Activated CD4-positive, alpha-beta T cell treated with anti-CD3 and anti-CD28 coated beads, Interleukin-2, Interleukin-6, amounts not matched to agents 100 ng/mL and 50 ng/mL, durations not matched to agents 16 hours and 8 hours (primary cell): ENCODE data around the gene B4GALNT3.
A peak's percentile ranks its signal among the peaks of the same experiment; 100 is the strongest.
"Not testable (repeated sequence)": the region's sequence is repeated elsewhere in the genome, so short reads cannot be mapped to it uniquely, and the experiment has no call there.

ENCODE experiments used
- DNase-seq: peaks from one replicate; pipeline ENCODE4 v3.0.0-alpha.2; 2020

The B4GALNT3 gene

DNA sequence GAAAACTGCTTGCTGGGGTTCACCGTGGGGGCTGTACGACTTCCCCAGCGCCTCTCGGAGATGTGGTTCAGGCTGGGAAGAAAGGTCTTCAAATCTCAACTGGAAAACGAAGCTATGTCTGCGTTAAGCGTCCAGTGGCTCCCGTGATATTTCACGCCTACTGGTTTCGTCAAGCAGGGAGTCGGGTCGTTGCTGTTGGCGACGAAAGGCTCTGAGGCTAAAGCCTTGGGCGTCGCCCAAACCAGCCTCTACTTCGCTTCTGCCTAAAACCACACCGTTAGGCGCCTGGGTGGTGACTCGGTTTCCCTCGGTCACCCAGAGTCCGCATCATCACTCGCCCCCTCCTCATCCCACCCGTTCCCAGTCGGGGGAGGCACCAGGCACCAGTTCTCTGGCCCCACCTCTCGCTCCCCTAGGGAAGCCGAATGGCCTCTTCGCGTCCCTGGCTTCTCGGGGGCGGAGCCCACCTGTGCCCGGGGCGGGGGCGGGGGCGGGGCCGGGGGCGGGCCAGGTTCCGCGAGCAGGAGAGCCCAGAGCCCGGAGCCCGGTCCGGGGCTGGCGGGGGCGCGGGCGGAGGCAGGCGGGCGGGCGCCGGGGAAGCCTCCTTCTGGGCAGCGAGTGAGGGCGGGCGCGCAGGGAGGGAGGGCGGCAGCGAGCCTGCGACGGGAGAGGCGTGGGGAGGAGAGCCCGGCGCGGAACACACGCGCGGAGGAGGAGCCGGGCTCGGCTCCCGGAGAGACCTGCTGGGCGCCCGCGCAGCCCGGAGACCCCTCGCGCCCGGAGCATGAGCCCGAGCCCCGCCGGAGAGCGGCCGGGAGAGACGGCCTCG is at the start of gene B4GALNT3:
Gene B4GALNT3, plus strand, starts transcription at position 510 of the 829 bp plus-strand sequence. CDS start 438 bp downstream, outside the sequence.
- peak; percentile 23 for DNase-seq

DNA sequence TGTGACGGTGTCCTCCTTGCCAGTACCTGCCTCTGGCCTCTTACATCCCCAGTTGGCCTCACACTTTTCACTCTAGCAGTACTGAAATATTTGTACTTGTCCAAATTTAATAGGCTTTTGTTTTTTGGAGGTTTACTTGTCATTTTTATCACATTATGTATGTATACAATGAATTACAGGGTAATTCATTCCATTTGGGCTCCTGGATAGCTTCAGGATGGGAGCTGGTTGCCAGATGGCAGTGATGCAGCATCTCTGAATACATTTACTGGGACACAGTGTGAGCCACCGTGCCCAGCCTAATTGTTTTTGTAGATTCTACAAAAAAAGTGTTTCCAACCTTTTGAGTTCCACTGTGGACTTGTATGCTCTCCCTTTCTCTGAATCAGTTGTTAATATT is 44.9 kb upstream of the B4GALNT3 start:
- no peak for DNase-seq

DNA sequence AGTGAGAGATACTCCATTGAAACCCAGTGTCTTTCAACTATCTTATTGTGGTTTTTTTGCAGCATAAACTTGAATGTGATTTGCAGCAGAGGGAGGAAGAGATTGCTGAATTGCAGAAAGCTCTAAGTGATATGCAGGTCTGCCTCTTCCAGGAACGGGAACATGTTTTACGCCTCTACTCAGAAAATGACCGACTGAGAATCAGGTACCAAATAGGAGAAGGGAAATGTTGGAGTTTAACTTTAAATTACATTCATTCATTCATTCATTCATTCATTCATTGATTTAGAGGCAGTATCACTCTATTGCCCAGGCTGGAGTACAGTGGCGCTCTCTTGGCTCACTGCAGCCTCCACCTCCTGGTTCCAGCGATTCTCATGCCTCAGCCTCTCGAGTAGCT is 41.3 kb upstream of the B4GALNT3 start:
- no peak for DNase-seq

DNA sequence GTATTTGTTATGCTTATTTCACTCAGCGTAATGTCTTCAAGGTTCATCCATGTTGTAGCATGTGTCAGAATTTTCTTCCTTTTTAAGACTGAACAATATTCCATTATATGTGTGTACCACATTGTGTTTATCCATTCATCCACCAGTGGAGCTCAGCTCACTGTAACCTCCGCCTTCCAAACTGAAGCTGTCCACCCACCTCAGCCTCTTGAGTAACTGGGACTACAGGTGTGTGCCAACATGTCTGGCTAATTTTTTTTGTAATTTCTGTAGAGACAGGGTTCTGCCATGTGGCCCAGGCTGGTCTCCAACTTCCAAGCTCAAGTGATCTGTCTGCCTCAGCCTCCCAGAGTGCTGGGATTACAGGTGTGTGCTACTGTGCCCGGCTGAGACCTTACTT is 37.2 kb upstream of the B4GALNT3 start:
- DNase-seq = no peak

DNA sequence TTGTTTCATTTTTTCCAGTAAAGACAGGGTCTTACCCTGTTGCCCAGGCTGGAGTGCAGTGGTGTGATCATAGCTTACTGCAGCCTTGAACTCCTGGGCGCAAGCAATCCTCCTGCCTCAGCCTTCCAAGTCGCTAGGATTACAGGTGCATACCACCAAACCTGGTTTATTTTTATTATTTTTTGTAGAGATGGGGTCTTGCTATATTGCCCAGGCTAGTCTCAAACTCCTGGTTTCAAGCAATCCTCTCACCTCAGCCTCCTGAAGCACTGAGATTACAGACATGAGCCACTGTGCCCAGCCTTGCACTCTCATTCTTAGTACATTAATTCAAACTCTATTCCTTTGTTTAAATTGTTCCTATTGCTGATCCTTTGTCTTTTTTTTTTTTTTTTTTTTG is 24.0 kb upstream of the B4GALNT3 start:
- DNase-seq = not testable (repeated sequence)

DNA sequence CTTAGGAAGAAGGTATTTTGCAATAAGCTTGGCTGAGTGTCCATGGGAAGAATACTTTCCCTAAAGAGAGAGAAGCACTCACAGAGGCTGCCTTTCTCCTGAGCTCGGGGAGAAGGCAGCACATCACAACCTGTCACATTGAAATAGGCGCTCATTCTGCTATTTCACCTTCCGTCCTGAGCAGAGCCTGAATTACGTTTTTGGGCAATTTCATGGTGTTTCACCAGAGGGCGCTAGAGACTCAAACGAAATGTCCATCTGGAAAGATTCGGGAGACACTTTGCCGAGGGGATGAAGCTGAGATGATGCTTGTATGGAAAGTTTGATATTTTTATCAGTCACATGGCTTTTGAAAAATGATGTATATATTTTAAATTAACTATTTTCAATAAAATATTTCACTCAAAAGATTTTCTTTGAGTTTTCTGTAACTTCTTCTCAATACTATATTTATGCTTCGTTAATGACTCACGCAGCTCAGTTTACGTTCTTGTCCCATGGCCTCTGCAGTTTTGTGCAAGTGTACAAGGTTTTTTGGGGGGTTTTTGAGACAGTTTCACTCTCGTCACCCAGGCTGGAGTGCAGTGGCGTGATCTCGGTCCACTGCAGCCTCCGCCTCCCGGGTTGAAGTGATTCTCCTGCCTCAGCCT is 17.4 kb upstream of the B4GALNT3 start:
- DNase-seq = peak; percentile 49

DNA sequence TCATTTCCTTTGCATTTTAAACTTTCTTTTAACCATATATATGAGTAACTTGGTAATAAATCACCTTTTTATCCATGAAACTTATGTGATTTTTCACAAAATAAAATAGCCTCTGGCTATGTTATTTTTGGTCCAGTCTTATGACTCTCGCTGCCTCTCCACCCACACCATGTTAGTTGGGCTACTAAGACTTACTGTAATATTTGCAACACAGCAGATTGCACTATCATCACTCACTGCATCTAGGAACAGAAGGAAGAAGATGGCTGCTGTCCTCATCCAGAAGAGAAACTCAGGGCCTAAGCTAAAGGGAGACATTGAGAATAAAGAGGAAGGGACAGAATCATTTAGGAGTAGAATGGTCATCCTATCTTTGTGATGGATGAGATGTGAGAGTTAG is 12.6 kb upstream of the B4GALNT3 start:
- DNase-seq = no peak

DNA sequence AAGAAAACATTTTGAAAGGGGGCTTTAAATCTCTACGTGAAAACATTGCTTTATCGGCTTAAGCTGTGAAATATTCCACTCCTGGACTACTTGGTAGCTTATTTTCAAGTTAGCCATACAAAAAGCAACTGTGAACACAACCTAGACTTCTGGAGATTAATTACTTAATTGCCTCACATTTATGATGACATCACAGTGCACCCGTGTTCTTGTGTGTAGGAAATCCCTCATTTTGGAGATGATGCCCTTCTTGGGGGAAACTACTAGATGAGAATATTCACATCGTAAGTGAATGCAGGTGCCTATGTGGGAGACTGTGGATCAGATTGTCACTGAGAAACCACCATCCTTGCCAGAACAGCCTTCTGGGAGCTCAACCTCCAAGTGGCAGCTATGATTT is 10.5 kb upstream of the B4GALNT3 start:
- DNase-seq = no peak

DNA sequence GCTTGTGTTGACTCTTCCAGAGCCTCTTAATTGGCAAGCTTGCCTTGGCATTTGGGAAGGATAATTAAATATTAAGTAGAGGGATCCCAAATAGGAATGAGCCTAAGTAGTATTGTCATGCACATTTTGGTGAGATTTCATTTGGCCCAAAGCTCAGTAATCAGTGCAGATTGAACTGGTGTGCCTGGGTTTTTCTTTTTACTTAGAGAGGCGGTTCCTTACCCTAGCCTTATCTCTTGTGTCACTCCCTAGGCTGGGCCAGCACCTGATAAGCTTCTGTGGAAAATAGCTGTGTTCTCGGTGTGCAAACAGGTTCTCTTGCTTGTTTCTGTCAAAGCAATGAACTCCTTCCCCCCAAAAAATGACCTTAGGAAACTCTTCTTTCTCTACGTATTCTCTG is 9.3 kb upstream of the B4GALNT3 start:
- no peak for DNase-seq

DNA sequence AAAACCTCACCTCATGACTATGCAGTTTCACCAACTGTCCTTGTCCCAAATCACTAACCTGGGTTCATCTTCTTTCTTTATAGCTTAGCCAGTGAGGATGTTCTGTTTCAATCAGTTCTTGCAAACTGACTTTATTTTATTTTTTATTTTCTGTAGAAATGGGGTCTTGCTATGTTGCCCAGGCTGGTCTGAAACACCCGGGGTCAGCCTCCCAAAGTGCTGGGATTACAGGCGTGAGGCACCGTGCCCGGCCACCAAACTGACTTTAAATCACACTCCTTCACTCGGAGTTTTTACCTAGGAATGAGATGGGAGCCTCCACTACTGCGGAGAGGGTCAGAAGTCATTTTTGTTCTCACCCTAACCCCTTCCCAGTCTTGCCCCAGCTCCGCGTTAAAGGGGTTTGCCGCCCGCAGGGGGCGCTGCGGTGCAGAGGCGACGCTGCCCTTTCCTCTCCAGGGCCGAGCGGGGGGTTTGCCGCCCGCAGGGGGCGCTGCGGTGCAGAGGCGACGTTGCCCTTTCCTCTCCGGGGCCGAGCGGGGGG is 7.0 kb upstream of the B4GALNT3 start:
- DNase-seq = peak; percentile 89

DNA sequence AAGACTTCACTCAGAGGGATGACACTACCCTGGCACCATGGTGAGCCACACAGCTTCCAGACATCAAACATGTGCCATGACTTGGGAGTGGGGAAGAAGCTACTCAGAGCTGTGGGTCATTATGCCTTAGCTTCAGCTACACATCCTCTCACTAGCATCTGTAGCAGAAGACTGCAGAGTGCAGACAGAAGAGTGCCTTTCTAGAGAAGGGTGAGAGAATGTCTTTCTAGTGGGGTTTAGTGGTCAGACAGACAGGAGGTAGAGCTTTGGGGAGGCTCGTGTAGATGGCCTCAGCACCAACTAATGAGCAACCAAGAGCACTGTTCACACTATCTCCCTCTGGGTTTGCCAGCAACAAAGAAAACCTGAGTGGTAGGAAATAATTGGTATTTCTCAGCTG is 4.9 kb upstream of the B4GALNT3 start:
- no peak for DNase-seq

DNA sequence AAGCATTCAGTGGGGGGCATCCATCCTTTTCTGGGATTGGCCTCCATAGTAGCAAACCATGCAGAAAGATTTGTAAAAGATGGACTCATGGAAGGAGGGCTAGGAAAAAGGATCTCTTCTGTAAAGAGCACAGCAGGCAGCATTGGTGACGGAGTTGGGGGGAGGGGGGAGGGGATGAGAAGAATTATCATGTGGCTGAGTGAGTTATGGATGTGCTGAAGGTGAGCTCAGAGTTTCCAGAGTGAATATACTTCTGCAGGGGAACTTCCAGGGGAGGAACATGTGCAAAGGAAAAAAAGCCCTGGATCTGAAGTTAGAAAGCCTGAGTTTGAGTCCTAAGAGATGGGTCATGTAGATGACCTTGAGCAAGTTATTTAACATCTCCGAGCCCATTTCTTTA is 3.9 kb upstream of the B4GALNT3 start:
- DNase-seq = no peak

DNA sequence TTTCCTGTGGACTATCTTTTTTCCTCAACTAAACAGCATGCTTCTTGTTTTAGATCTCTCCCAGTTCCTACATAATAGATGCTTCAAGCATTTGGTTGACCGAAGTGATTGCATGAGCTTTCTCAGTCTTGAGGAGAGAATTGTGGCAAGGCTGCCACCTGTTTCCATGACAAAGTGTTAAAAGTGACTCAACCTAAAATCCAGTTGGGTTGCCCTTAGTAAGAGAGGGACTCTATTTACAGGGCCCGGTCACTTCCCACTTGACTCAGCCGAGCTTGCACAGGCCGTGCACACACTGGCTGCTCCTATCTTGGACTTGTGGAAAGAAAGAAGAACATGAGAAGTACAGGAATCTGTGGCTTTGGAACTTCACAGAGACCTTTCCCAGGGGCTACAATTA is 2.1 kb upstream of the B4GALNT3 start:
- peak; percentile 59 for DNase-seq

DNA sequence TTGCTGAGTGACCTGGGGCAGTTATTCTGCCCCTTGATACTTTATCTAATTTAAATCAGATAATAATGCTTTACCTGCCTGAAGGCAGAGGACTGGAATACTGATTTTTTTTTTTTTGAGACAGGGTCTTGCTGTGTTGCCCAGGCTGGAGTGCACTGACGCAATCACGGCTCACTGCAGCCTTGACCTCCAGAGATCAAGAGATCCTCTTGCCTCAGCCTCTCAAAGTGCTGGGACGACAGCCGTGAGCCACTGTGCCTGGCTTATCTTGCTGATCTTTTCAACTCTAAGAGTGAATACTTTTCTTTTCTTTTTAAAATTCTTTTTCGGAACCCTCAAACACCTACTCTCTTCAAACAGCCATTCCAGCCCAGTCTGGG is 699 bp upstream of the B4GALNT3 start:
- DNase-seq = no peak

DNA sequence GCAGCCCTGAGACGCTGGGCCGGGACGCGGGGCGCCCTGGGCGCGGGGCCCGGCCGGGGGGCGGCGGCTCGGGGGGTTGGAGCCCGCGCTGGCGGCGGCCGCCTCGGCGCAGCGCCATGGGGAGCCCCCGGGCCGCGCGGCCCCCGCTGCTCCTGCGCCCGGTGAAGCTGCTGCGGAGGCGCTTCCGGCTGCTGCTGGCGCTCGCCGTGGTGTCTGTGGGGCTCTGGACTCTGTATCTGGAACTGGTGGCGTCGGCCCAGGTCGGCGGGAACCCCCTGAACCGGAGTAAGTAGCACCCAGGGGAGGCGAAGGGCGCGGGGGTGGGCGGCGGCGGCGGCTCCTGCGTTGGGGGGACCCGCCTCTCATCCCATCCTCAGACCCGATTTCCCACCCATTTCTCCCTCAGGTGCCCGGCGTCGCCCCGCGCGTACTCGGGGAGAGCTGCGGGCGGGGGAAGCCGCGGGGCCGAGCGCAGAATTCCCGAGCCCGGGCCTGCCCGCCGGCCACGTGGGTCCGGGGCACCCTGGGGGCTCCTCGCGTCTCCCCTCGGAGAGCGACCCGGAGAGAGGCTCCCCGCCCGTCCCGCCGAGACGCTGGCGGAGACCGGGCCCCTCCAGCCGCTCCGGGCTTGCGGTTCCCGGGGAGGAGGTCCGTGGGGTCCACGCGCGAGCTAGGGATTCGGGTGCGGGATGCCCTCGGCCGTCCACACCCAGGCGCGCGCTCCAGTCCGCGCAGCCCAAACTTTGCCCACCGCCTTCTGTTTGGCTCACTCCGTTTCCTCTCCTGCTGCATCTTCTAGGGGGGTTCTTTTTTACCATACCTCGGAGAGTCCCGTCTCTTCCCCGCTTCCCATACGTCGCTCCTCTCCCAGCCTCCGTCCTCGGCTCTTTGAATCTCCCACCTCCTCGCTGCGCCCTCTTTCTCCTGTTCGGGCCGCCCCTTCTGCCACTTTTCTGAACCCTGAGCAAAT is 807 bp downstream of the B4GALNT3 start:
- peak; percentile 43 for DNase-seq

DNA sequence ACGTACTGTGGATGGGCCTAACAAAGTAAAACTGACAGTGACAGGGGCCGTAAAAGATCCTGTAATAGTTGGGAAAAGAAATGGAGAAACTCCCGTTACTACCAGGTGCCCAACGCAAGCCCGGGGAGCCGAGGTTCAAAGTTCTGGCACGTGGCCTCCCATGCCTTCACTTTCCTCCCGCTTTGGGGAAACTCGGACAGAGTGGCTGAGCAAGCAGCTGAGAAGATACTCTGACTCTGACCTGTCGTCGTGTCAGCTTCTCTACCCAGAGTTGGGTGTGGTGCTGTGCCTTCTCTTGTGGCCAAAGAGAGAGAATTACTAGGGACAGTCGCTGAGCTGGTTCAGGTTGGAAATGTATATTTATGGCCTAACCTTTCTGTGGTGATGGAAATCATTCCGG is 1.7 kb downstream of the B4GALNT3 start:
- DNase-seq = no peak

DNA sequence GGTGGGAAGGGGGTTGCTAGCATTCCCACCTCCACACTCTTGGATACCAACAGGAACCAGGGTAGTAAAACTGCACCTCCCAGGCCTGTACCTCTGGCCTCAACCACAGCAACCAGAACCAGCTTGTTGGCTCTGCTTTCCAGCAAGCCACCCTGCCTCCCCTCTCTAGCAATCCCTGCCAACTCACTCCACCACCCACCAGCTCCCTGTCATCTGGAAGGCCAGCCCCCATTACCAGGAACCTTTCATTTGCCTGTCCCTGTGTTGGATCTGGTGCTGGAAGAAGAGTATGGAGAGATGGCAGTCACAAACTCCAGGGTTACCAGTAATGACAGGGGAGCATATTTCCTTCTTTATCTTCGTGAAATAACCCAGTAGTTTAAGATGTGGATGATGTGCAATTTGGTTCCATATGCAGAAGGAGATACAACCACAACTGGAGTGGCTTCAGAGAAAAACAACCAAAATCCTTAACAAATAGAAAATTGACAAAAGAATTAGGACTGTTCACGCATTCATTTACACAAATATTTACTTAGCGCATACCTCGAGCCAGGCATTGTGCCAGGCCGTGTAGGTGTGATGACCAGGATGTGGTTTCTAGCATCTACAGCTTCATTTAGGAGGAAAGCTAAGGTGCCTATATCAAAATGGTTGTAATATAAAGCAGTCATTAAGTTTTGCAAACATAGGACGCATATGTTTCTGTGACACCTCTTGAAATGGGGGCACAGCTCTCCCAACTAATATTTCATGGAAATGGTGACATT is 3.4 kb downstream of the B4GALNT3 start:
- no peak for DNase-seq

DNA sequence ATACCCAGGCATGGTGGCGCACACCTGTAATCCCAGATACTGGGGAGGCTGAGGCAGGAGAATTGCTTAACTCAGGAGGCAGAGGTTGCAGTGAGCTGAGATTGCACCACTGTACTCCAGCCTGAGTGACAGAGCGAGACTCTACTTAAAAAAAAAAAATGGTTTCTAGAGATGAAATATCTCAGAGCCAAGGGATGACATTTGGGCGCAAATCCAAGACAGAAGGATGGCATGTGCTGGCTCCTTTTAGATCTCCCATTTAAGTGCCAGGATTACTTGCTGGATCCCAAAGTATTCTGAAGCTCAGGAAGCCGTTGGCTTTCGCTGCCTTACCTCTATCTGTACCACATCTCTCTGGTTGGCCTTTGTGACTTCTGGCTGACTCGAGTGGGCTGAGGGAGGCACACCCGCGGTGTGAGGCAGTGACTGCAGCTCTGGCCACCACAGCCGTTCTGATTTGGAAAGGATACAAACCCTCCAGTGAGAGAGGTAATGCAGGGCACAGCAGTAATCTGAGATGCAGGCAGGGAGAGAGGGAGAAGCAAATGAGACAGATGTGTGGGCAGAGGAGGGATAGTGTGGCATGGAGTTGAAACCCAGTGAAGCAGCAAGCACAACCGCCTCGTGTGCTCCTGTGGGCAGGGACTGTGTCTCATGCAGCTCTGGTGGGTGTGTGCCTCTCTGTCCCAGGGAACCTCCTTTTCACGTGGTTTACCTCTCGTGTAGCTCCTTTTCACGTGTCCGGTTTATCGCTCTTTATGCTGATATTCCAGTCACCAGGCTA is 4.9 kb downstream of the B4GALNT3 start:
- DNase-seq = no peak

DNA sequence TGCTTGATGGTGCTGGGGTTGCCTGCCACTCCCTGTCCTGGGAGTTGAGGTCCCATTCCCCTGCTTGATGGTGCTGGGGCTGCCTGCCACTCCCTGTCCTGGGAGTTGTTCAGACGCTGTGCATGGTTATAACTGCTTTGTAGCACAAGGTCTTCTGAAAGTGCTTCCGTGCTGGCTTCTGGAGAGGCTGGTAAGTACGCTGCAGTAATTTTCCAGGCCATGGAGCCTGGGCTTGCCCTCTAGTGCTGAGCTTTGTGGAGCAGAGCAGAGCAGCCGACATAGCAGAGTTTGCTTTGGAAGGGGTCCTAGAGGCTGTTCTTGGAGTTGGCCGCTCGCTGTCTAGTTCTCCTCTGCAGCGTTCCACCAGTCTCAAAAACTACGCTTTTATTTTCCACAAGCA is 6.3 kb downstream of the B4GALNT3 start:
- no peak for DNase-seq

DNA sequence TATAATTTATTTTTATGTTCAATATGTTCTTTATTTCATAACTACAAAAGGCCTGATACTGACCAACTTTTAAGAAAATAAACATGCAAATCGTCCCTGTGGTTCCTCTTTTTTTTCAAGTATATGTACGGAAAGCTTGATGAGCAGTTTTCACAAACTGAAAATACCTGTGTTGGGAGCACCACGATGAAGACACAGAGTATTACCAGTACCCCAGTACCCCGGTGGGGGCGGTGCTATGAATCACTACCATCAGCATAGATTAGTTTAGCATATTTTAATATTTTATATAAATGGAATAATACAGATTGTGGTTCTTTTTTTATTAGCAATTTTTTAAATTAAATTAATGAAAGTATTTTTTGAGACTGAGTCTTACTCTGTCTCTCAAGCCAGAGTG is 7.0 kb downstream of the B4GALNT3 start:
- no peak for DNase-seq

DNA sequence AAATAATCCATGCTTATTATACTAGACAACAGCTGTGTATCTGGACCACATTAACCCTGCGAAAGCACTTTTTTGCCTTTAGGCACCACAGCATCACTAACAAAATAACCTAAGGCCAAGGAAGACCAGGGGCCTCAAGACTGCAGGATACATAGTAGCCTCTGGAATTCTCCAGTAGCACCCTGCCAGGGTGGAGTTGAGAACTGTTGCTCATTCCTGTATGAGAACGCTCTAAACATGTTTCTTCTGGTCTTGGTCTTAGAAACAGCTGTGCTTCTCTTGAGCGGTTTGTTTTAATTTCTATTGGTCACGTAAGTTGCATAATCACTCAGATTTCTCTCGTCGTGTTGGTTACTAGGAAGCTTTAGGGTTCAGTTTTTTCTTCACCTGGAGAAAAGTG is 7.9 kb downstream of the B4GALNT3 start:
- DNase-seq = no peak
